Stimulated activated naive CD4-positive, alpha-beta T cell (primary cell): ENCODE measurements around the gene GJA5.
A peak's percentile ranks its signal among the peaks of the same experiment; 100 is the strongest.
"Not testable (repeated sequence)": the region's sequence is repeated elsewhere in the genome, so short reads cannot be mapped to it uniquely, and the experiment has no call there.

Experiments
- DNase-seq, 6 experiments: peaks; one replicate each; lab custom pipeline; 2025; lab: John Stamatoyannopoulos, UW

Gene GJA5

GRCh38 chr1:147762233-147763024 is 2.0 kb upstream of the GJA5 start:
- DNase-seq = peak in 2 of 6 experiments; percentile 41 to 43

- no peak for DNase-seq
These were observed 1.9 kb downstream of the GJA5 start for GRCh38 chr1:147758379-147759100.

- no peak for DNase-seq
These were observed 3.1 kb downstream of the GJA5 start for GRCh38 chr1:147757015-147757990.

- DNase-seq = no peak
These were observed 4.1 kb downstream of the GJA5 start for GRCh38 chr1:147756341-147756740.

GRCh38 chr1:147754661-147755060 is 5.7 kb downstream of the GJA5 start:
- DNase-seq = no peak

- no peak for DNase-seq
These were observed 7.3 kb downstream of the GJA5 start for GRCh38 chr1:147753081-147753480.

GRCh38 chr1:147752511-147752910 is 7.9 kb downstream of the GJA5 start:
- DNase-seq = no peak

- DNase-seq = no peak
These were observed 9.1 kb downstream of the GJA5 start for GRCh38 chr1:147751346-147751745.

GRCh38 chr1:147750618-147751217 is 9.7 kb downstream of the GJA5 start:
- no peak for DNase-seq

GRCh38 chr1:147749792-147750191 is 10.6 kb downstream of the GJA5 start:
- DNase-seq = no peak

GRCh38 chr1:147748676-147749350 is 11.6 kb downstream of the GJA5 start:
- no peak for DNase-seq

GRCh38 chr1:147747966-147748365 is 12.4 kb downstream of the GJA5 start:
- no peak for DNase-seq

GRCh38 chr1:147745271-147745670 is 15.1 kb downstream of the GJA5 start:
- no peak for DNase-seq

- DNase-seq = no peak
These were observed 19.3 kb downstream of the GJA5 start for GRCh38 chr1:147741065-147741464.

GRCh38 chr1:147740391-147740790 is 20.0 kb downstream of the GJA5 start:
- DNase-seq = no peak

- DNase-seq = no peak
These were observed 21.5 kb downstream of the GJA5 start for GRCh38 chr1:147738739-147739476.

GRCh38 chr1:147738129-147738528 is 22.3 kb downstream of the GJA5 start:
- DNase-seq = no peak

GRCh38 chr1:147736883-147737282 is 23.5 kb downstream of the GJA5 start:
- no peak for DNase-seq

- no peak for DNase-seq
These were observed 25.0 kb downstream of the GJA5 start for GRCh38 chr1:147735423-147735822.

- DNase-seq = not testable (repeated sequence)
These were observed 26.0 kb downstream of the GJA5 start for GRCh38 chr1:147734291-147734841.
